Measurements from ENCODE around the gene LRFN2.

Gene LRFN2

DNA sequence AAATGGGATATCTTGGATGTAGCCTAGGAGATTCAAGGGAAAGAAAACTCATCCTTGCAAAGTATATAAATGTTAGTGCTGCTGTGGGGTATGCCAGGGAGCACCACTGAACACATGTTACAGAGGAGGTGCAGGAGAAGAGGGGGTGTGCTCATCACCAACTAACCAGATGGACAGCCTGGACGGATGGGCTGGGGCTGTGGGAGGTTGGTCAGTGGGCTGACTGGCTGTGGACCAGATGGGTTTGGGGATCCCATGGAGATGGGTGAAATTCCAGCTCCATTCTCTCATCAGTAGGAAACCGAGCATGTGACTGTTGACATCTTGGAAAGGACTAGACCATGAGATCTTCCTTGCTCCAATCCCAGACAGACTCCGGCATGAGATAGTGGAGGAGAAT lies 201.0 kb downstream of the LRFN2 start:
- no peak for DNase-seq (ENCODE audit: low read depth in 1 of 2, low spot score in 1 of 2)

DNA sequence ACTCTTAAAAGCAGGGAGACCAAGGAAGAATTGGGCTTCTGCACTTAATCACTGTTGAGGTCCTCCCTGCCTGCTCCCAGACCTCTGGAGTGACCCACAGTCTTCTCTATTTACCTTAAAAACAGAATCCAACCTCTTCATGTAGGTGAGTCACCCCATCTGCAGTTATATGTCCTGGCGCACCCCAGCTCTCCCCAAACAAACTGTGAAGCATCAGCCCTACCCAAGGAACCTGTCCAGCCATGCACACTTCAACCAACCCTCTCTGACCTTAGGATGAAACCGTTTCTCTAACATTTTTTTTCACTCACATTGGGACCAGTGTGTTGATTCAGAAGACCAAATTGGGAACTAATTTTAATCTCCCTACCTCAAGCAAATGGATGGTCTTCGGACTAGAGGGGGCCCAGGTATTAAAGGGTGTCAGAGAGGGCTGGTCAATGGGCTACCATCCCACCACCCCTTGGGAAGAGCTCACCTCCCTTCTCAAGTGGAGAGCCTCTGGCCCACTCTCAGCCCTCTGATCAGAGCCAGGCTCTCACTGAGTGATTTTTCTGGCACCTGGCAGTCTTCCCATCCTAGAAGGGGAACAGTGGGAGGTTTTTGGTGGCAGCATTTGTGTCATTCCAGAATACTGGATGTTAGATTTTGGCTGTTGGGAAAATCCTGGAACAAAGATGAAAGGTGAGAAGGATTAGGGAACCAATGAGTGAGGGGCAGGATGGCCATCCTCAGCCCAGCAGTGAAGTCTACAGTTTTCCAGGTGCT lies 203.6 kb downstream of the LRFN2 start:
- no peak for DNase-seq (ENCODE audit: low read depth in 1 of 2, low spot score in 1 of 2)

GRCh38 chr6:40380271-40380670 lies 206.9 kb downstream of the LRFN2 start:
- no peak for DNase-seq (ENCODE audit: low read depth in 1 of 2, low spot score in 1 of 2)

DNA sequence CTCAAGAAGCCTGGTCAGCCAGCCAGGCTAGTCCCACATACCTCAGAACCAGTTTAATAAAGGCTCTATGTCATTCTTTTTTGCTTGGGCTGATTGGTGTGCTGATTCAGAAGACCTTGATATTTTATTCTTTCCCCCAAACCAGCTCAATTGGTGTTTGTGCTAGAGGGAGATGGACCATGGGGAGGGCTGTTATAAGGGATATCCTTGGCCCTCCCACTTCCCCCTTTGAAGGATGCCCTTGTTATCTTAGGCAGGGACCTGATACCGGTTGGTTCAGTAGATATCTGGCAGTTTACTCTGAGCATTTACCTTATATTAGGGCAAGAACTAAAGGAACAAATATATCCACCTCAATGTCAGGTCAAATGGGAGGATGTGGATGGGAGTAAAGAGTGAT lies 207.4 kb downstream of the LRFN2 start:
- DNase-seq (ENCODE audit: low read depth in 1 of 2, low spot score in 1 of 2), result no peak

DNA sequence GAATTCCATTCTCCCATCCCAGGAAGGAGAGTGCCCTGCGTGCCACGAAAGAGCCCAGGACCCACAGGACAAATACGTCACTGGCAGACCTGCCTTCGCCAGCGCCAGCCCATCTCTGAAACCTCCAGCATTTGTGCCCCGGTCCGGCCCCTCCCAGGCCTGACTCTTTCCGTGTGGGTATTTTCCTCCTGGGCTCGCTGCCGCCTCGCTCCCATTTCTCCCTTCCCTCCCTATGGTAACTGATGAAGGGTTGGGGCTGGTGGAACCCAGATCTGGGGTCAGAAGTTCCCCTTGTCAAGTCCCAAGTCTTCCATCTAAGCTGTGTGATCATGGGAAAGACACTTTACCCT lies 208.5 kb downstream of the LRFN2 start:
- DNase-seq (ENCODE audit: low read depth in 1 of 2, low spot score in 1 of 2), result no peak

GRCh38 chr6:40378071-40378724 lies 209.0 kb downstream of the LRFN2 start:
- DNase-seq (ENCODE audit: low read depth in 1 of 2, low spot score in 1 of 2), result no peak

DNA sequence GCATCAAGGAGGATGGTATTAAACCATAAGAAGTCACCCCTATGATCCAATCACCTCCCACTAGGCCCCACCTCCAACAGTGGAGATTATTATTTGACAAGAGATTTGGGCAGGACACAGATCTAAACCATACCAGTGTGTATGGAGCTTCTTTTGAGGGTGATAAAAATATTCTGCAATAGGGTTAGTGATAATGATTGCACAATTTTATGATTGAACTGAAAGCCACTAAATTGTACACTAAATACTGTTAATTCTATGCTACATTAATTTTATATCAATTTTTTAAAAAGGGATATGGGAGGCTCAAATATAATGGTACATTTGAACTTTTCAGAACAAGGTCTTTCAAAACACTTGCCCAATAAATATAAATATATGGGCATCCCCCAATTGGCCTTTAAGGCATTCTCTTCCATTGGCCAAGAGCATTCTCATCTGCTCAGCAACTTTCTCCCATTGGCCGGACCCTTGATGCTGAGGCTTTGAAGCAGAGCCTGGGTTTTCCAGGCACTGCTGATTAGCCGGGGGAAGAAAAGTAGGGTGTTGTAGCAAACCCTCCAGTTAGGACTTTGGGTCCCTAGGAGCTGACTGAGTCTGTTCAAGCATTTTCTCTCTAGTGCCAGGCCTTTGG lies 209.9 kb downstream of the LRFN2 start:
- no peak for DNase-seq (ENCODE audit: low read depth in 1 of 2, low spot score in 1 of 2)

- no peak for DNase-seq (ENCODE audit: low read depth in 1 of 2, low spot score in 1 of 2)
Measured at GRCh38 chr6:40376113-40376650, 211.0 kb downstream of the LRFN2 start.

- no peak for DNase-seq (ENCODE audit: low read depth in 1 of 2, low spot score in 1 of 2)
Measured at GRCh38 chr6:40373267-40373666, 213.9 kb downstream of the LRFN2 start.

DNA sequence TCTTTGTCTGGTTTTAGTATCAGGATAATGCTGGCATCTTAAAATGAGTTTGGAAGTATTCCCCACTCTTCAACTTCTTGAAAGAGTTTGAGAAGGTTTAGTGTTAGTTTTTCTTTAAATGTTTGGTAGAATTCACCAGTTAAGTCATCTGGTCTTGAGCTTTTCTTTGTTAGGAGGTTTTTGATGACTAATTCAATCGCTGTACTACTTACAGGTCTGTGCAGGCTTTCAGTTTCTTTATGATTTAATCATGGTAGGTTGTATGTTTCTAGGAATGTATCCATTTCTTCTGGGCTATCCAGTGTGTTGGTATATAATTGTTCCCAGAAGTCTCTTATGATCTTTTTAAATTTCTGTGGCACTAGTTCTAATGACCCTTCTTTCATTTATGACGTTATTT lies 215.5 kb downstream of the LRFN2 start:
- DNase-seq (ENCODE audit: low read depth in 1 of 2, low spot score in 1 of 2), result no peak

- no peak for DNase-seq (ENCODE audit: low read depth in 1 of 2, low spot score in 1 of 2)
Measured at GRCh38 chr6:40371095-40371494, 216.1 kb downstream of the LRFN2 start.

DNA sequence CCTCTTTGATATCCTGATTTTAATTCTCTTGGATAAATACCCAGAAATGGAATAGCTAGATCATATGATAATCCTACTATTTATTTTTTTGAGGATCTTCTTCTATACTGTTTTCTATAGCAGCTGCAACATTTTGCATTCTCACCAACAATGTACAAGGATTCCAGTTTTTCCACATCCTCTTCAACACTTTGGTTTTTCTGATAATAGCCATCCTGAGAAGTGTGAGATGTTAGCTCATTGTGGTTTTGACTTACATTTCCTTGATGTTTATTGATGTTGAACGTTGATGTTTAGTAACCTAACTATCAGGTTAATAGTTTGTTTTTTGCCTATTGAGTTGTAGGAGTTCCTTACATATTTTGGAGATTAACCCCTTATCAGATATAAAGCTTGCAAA lies 217.3 kb downstream of the LRFN2 start:
- DNase-seq (ENCODE audit: low read depth in 1 of 2, low spot score in 1 of 2), result no peak

- DNase-seq (ENCODE audit: low read depth in 1 of 2, low spot score in 1 of 2), result no peak
Measured at GRCh38 chr6:40369042-40369441, 218.1 kb downstream of the LRFN2 start.

- DNase-seq (ENCODE audit: low read depth in 1 of 2, low spot score in 1 of 2), result no peak
Measured at GRCh38 chr6:40362859-40363258, 224.3 kb downstream of the LRFN2 start.

DNA sequence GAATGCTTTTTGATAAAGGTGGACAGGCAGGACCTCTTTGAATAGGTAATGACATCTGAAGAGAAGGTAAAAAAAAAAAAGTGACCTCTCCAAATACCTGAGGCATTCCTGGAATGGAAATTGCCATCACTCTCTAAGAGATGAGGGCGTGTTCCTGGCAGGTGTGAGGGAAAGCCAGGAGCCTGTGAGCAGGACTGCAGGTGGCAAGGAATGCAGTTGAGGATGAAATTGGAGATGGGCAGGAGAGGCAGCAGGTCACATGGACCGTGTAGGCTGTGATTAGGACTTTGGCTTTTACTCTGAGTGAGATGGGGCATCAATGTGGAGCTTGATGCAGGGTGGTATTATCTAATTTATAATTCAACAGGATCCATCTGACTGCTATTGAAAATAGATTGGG lies 227.4 kb downstream of the LRFN2 start:
- no peak for DNase-seq (ENCODE audit: low read depth in 1 of 2, low spot score in 1 of 2)

GRCh38 chr6:40358473-40359460 lies 228.4 kb downstream of the LRFN2 start:
- DNase-seq (ENCODE audit: low read depth in 1 of 2, low spot score in 1 of 2), result no peak

- no peak for DNase-seq (ENCODE audit: low read depth in 1 of 2, low spot score in 1 of 2)
Measured at GRCh38 chr6:40356242-40356910, 230.8 kb downstream of the LRFN2 start.

DNA sequence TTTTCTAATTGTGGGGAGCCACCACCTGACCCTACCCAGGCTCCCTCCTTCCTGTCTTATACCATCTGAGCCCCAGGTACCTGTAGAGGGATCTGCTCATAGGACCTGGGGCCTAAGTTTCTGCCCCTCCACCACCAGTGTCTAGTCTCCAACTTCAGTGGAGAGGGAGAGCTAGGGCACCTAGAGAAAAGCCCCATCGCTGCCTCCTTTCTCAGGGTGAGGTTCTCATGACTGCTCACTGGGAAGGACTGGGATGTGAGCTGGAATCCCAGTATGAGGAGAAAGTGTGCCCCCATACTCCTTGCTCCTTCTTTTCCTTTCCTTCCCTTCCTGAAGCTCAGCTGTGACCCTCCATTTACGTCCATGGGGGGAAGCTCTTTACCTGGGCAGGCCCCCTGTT lies 231.6 kb downstream of the LRFN2 start:
- DNase-seq (ENCODE audit: low read depth in 1 of 2, low spot score in 1 of 2), result no peak

DNA sequence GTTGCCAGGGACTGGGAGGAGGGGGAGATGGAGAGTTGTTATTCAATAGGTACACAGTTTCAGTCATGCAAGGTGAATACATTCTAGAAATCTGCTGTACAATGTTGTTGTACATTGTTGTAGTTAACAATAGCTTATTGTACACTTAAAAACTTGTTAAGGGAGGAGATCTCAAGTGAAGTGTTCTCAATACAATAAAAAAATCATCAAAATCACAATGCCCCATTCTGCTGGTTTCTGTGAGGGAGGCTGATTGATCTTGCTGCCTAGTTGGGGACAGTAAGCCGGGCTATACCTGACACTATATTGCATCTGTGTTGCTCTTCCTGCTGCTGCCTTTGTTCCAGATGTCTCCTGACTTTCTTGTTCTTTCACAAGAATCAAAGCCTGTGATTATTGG lies 232.1 kb downstream of the LRFN2 start:
- no peak for DNase-seq (ENCODE audit: low read depth in 1 of 2, low spot score in 1 of 2)

DNA sequence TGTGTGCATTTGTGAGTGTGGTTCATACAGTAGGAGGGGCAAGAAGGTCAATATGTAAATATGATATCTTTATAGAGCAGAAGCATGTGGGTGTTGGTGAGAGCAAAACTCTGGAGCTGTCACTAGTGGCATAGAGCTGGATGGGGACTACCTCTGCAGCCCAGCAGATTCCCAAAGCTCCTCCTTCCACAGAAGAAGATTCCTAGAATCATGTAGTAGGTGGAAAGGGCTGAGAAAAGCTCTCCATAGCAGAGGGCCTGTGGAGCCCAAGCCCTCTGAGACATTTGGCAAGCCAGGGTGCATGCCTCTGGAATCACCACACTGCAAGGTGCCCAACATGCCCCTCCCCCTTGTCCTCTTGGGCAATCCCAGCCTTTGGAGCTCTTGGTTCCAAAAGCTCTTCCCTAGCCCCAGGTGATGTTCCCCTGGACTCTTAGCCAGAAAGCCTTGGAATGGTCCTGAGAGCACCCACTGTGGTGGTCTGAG lies 233.2 kb downstream of the LRFN2 start:
- no peak for DNase-seq (ENCODE audit: low read depth in 1 of 2, low spot score in 1 of 2)

All from stimulated activated CD4-positive, alpha-beta T cell treated with anti-CD3 and anti-CD28 coated beads, Interleukin-15, amount 100 ng/mL, for 1 hour (primary cell).